Occipital lobe (tissue), 2 donors: ENCODE data around the gene SEZ6. TPM values are rescaled to one million over a fixed set of nuclear protein-coding genes. Genes with fewer than 3 reads are reported as not detected.

Experiments
- DNase-seq: peaks from one replicate; lab custom pipeline; 2025; lab: John Stamatoyannopoulos, UW
- total RNA-seq: library from RNA; depleted of rRNA; stranded (reverse); fragments of >200 nt; gene quantifications from one replicate; pipeline ENCODE4 v1.2.3, GENCODE V29; 2014

SEZ6 gene
- total RNA-seq, 1 donor from 2014 or later, result 36.2 TPM

- no peak for DNase-seq
Observed at GRCh38 chr17:29036584-29036983, 30.8 kb upstream of the SEZ6 start.

GRCh38 chr17:29034510-29034909, 28.7 kb upstream of the SEZ6 start:
- no peak for DNase-seq

- no peak for DNase-seq
Observed at GRCh38 chr17:29032857-29033197, 27.0 kb upstream of the SEZ6 start.

GRCh38 chr17:29032013-29032856, 26.4 kb upstream of the SEZ6 start:
- no peak for DNase-seq

GRCh38 chr17:29031488-29031887, 25.7 kb upstream of the SEZ6 start:
- no peak for DNase-seq

- DNase-seq, result no peak
Observed at GRCh38 chr17:29024316-29024952, 18.6 kb upstream of the SEZ6 start.

- no peak for DNase-seq
Observed at GRCh38 chr17:29022074-29022473, 16.2 kb upstream of the SEZ6 start.

- DNase-seq, result no peak
Observed at GRCh38 chr17:29021226-29021625, 15.4 kb upstream of the SEZ6 start.

GRCh38 chr17:29020576-29020975, 14.7 kb upstream of the SEZ6 start:
- DNase-seq, result no peak

GRCh38 chr17:29019475-29020181, 13.8 kb upstream of the SEZ6 start:
- no peak for DNase-seq

GRCh38 chr17:29018788-29019474, 13.1 kb upstream of the SEZ6 start:
- no peak for DNase-seq

GRCh38 chr17:29016345-29017210, 10.7 kb upstream of the SEZ6 start:
- DNase-seq, result no peak

- no peak for DNase-seq
Observed at GRCh38 chr17:29014716-29015115, 8.9 kb upstream of the SEZ6 start.

GRCh38 chr17:29012535-29012934, 6.7 kb upstream of the SEZ6 start:
- DNase-seq, result no peak

- DNase-seq, result no peak
Observed at GRCh38 chr17:29010586-29010985, 4.8 kb upstream of the SEZ6 start.

GRCh38 chr17:29010129-29010528, 4.3 kb upstream of the SEZ6 start:
- no peak for DNase-seq

- no peak for DNase-seq
Observed at GRCh38 chr17:29008591-29008990, 2.8 kb upstream of the SEZ6 start.

GRCh38 chr17:29007860-29008455, 2.1 kb upstream of the SEZ6 start:
- DNase-seq, result no peak

- DNase-seq, result no peak
Observed at GRCh38 chr17:29007456-29007855, 1.6 kb upstream of the SEZ6 start.

- no peak for DNase-seq
Observed at GRCh38 chr17:29004081-29004692, 1.6 kb downstream of the SEZ6 start.
